ENCODE data around the gene KPNA4. TPM values are rescaled to one million over a fixed set of nuclear protein-coding genes. Genes with fewer than 3 reads are reported as not detected.

The KPNA4 gene
- polyA plus RNA-seq, 2 of the 4 experiments (the other 2 are of a cell fraction), result 35.0 to 36.5 TPM

GRCh38 chr3:160569894-160570652 is 4.7 kb upstream of the KPNA4 start:
- FAIRE-seq, result no peak
- CTCF ChIA-PET, result no interaction called here
- TF ChIP-seq KDM1A (IDR thresholded peaks at IDR 0.05; ENCODE audit: low read depth) (no peak), FOSB (CRISPR knock-in tag; IDR thresholded peaks at IDR 0.05) (no peak), NPAS2 (CRISPR knock-in tag; IDR thresholded peaks at IDR 0.05; ENCODE audit: borderline replicate concordance) (no peak), RNF2 (IDR thresholded peaks at IDR 0.05; ENCODE audit: borderline replicate concordance, low read depth) (no peak), ZSCAN20 (CRISPR knock-in tag; IDR thresholded peaks at IDR 0.05) (no peak), MAZ (IDR thresholded peaks at IDR 0.05; ENCODE audit: borderline replicate concordance, low read depth, low read length) (no peak), JUNB (IDR thresholded peaks at IDR 0.05) (no peak), SMC3 (IDR thresholded peaks at IDR 0.05) (no peak), NR3C1 (IDR thresholded peaks at IDR 0.05) (no peak), ZFP36 (IDR thresholded peaks at IDR 0.05; ENCODE audit: borderline replicate concordance, partially characterized antibody) (no peak), SREBF2 (IDR thresholded peaks at IDR 0.05) (no peak), HOXB13 (CRISPR knock-in tag; IDR thresholded peaks at IDR 0.05; ENCODE audit: low read depth) (no peak), CEBPB (IDR thresholded peaks at IDR 0.05) (no peak), HMGXB4 (CRISPR knock-in tag; IDR thresholded peaks at IDR 0.05; ENCODE audit: borderline replicate concordance) (no peak)
- no peak for DNase-seq (ENCODE audit: low read depth in 1 of 2, low spot score in 1 of 2)
- no peaks in the 10 kb centered on the region for H3K9me3 ChIP-seq
- no peak overlapping the region for H3K4me2 ChIP-seq
- ATAC-seq, result no peak
- H3K27ac ChIP-seq, result no peak overlapping the region
- H3K4me3 ChIP-seq, result no peak overlapping the region
- WGBS (ENCODE audit: missing lambda C conversion rate), result 91% methylated on average over 4 of the region's 4 CpGs
- POLR2A ChIA-PET, result no interaction called here
- peaks cover 6% of the 10 kb centered on the region; the same call in 1 of the 3 replicates for H3K4me1 ChIP-seq

DNA sequence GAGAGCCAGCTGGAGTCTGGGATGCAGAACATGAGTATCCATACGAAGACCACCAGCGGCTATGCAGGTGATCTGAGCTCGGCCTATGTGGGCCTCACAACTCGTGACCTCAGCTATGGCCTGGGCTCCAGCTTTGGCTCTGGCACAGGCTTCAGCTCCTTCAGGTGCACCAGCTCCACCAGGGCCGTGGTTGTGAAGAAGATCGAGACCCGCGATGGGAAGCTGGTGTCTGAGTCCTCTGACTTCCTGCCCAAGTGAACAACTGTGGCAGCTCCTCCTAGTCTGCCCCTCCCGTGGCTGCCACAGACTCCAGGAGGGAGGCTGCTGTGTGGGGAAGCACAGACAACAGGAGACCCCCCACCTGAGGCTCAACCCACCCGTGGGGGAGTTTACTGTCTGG is 3.6 kb upstream of the KPNA4 start:
- ChIA-PET POLR2A (no interaction called here), CTCF (interaction anchor here (1.3 kb wide), 1 partner anchor 46 kb away, joined by 3 read pairs; no protein-coding TSS in a partner anchor)
- DNase-seq (ENCODE audit: low read depth in 1 of 2, low spot score in 1 of 2), result no peak
- Histone ChIP-seq H3K4me2 (no peak overlapping the region), H3K27ac (no peak overlapping the region), H3K9me3 (no peaks in the 10 kb centered on the region), H3K4me1 (peaks cover 6% of the 10 kb centered on the region; the same call in 1 of the 3 replicates), H3K4me3 (no peak overlapping the region)
- 95% methylated on average over 5 of the region's 10 CpGs for WGBS (ENCODE audit: missing lambda C conversion rate)
- TF ChIP-seq MAX (IDR thresholded peaks at IDR 0.05), result no peak
- no peak for TF ChIP-seq MAZ (IDR thresholded peaks at IDR 0.05; ENCODE audit: borderline replicate concordance, low read depth, low read length)
- TF ChIP-seq MYC (IDR thresholded peaks at IDR 0.05; ENCODE audit: borderline replicate concordance, low read length), result no peak
- TF ChIP-seq CHD2 (IDR thresholded peaks at IDR 0.05; ENCODE audit: low read length, partially characterized antibody), result no peak
- no peak for TF ChIP-seq JUNB (IDR thresholded peaks at IDR 0.05)
- TF ChIP-seq FOSB (CRISPR knock-in tag; IDR thresholded peaks at IDR 0.05), result no peak
- TF ChIP-seq HEYL (CRISPR knock-in tag; IDR thresholded peaks at IDR 0.05), result no peak
- TF ChIP-seq RNF2 (IDR thresholded peaks at IDR 0.05; ENCODE audit: borderline replicate concordance, low read depth), result no peak
- no peak for TF ChIP-seq HOXB5 (CRISPR knock-in tag; IDR thresholded peaks at IDR 0.05)
- no peak for TF ChIP-seq BHLHE40 (IDR thresholded peaks at IDR 0.05; ENCODE audit: low read depth, low read length)
- FAIRE-seq, result no peak
- ATAC-seq, result no peak

DNA sequence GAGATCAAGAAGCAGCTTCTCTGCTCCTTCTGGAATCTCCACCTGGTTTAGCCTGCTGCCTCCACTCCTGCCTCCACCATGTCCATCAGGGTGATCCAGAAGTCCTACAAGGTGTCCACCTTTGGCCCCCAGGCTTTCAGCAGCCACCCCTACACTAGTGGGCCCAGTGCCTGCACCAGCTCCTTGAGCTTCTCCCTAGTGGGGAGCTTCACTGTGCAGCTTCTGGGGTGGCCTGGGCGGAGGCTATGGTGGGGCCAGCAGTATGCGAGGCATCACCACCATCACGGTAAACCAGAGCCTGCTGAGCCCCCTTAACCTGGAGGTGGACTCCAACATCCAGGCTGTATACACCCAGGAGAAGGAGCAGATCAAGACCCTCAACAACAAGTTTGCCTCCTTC is 2.4 kb upstream of the KPNA4 start:
- Histone ChIP-seq H3K9me3 (no peaks in the 10 kb centered on the region), H3K4me2 (no peak overlapping the region), H3K4me3 (no peak overlapping the region), H3K4me1 (peaks cover 18% of the 10 kb centered on the region; the same call in 2 of the 3 replicates), H3K27ac (no peak overlapping the region)
- no peak for FAIRE-seq
- POLR2A ChIA-PET, result no interaction called here
- no CpG with 5 or more reads among the region's 3 CpGs for WGBS (ENCODE audit: missing lambda C conversion rate)
- DNase-seq (ENCODE audit: low read depth in 1 of 2, low spot score in 1 of 2), result no peak
- CTCF ChIA-PET, result interaction anchor here (0.8 to 1.3 kb wide), 2 partner anchors 9 to 47 kb away, joined by 3 read pairs; no protein-coding TSS in a partner anchor
- ATAC-seq, result no peak
- TF ChIP-seq HMGXB4 (CRISPR knock-in tag; IDR thresholded peaks at IDR 0.05; ENCODE audit: borderline replicate concordance) (no peak), MAZ (IDR thresholded peaks at IDR 0.05; ENCODE audit: borderline replicate concordance, low read depth, low read length) (no peak), KDM1A (IDR thresholded peaks at IDR 0.05; ENCODE audit: low read depth) (no peak), BHLHE40 (IDR thresholded peaks at IDR 0.05; ENCODE audit: low read depth, low read length) (no peak), RAD21 (conservative IDR thresholded peaks at IDR 0.05 in 1 of 2, IDR thresholded peaks at IDR 0.05 in 1 of 2) (no peak), REST (IDR thresholded peaks at IDR 0.05) (no peak)
